Measurements from ENCODE around the gene HDAC4.

HDAC4 gene

GRCh38 chr2:239304533-239305221, 96.1 kb downstream of the HDAC4 start:
- DNase-seq = no peak

- DNase-seq = no peak
These were observed 96.9 kb downstream of the HDAC4 start for GRCh38 chr2:239303711-239304532.

DNA sequence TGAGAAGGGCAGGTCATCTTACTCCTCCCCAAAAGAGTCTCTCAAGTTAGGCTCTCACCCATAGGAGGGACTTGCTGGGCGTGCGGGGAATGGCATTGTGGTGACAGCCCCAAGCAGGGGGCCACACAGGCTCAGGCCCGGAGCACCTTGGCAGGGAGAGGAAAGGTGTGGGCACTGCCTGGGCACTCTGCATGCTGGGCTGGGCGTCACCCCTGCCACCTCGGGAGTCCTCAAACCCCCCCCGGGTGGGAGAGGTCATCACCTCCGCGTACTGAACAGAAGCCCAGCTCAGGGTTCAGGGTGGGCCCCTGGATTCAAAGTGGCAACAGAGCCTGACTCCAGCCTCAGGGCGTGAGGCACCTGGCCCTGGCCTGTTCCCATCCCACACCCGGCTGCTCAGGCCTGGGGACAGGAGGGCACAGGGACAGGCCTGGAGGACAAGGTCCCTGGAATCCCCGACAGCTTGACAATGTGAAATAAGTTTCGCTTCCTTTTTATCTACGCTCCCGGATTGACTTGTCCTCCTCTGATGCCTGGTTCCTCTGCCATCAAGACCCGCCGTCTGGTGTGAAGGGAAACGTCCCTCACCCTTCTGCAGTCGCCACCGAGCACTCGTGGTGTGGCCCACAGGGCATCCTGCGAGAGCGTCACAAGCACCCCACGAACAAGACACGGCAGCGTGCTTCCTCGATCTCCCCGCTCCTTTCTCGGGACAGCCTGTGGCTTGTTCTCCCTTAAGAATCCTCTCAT, 97.8 kb downstream of the HDAC4 start:
- DNase-seq = no peak

GRCh38 chr2:239302083-239302807, 98.6 kb downstream of the HDAC4 start:
- DNase-seq = no peak

DNA sequence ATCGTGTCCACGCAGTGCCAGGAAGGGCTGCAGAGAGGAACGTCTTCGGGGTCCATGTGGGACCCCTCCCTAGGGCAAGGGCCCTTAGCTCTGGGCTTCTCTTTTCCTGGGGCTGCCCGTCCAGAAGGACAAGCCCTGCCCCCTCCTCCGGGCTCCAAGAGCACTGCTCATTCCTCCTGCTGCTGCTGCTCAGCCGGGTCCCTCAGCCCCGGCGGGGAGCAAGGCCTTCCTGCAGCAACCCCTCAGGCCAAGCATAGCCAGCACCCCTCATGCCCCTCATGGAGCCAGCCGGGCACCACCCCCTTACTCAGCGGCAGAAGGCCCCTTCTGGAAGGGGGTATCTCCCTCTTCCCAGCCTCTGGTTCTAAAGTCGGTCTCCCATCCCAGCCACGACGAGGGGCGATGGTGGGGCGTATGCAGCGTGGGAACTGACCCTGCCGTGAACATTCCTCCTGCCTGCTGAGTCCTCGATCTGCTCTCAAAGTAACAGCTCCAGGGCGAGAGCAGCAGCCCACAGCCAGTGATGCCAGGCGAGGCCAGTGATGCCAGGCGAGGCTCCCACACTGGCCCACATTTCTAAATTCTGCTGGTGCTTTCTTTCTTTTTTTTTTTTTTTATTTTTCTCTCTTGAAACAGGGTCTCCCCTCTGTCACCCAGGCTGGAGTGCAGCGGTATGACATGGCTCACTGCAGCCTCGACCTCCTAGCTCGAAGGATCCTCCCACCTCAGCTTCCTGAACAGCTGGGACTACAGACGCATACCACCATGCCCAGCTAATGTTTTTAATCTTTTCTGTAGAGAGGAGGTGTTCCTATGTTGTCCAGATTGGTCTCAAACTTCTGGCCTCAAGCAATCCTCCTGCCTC, 99.7 kb downstream of the HDAC4 start:
- no peak for DNase-seq

- DNase-seq = no peak
These were observed 100.6 kb downstream of the HDAC4 start for GRCh38 chr2:239300242-239300641.

DNA sequence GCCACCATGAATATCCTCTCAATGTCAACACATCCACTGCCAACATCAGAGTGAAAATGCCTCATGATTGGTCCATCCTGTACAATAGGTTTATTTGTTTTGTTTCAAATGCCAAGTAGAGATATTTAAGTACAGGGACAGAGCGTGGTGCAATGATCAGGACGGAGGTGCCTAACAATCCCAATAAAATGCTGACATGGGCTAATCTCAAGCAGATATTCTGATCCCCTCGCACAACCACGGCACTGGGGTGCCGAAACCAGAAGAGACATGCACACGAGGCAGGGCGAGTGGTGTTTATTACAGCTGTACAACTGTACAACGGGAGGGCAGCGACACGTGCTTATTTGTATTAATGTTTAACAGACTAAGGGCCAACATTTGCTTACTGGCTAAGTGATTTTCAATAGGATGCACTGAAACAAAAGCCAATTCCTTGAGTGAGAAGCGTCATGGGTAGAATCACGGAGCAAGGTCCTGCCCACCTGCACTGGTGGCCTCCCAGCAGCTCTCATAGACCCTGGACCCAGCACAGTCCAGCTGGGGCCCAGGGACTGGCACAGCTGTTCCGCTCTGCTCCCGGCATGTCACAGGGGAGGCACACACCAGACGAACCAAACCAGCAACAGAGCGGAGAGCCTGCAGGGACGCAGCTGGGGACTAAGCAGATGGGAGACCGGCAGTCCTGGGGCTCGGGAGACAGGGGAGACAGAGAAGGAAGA, 101.4 kb downstream of the HDAC4 start:
- DNase-seq = no peak

- DNase-seq = no peak
These were observed 102.6 kb downstream of the HDAC4 start for GRCh38 chr2:239298116-239298804.

GRCh38 chr2:239297142-239298004, 103.4 kb downstream of the HDAC4 start:
- no peak for DNase-seq

GRCh38 chr2:239296020-239296932, 104.5 kb downstream of the HDAC4 start:
- DNase-seq = no peak

DNA sequence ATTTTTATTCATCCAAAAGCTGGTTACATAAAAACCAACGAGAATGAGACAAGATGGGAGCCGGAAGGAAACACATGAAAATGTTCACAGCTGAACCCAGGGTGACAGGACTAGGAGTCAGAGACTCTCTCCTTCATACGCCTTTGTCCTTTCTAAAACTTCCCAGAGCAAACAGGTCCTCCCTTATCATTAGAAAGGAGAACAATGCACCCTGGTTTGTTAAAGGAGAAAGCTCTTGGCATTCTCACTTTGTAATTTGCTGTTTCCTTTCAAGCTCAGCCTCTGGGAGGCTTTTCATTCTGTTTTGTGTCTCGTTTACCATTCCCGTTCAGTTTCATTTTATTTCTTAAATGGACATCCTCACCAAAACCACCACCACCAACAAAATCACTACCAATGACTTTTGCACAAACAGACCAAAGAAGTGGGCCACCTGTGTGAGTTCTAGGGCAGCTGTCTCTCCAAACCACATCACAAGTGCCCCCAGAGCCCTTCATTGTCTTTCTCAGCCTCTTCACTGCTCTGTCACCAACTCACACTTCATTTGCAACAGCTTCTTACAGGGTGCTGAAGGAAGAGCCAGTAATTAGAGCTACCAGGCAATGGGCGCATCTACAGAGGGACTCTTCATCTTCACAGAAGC, 105.3 kb downstream of the HDAC4 start:
- DNase-seq = no peak

DNA sequence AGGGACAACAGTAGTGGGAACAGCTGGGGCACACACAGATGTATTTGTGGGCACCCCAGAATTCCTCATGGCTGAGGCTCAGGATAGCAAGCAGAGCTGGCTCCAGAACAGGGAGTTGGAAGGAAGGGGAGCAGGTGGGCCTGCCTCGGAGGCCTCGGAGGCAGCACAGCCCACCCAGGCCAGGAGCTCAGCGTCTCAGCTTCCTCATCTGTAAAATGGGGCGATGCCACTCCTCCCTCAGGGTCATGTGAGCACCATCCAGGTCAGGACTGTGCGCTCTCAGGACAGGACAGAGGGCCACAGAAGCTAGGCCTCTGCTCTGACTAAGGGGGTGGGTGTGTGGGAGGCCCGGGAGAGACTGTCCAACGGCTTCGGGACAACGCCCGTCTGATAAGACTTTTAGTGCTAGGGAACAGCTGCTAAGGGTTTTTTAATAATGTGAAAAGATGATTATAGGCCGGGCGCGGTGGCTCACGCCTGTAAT, 106.2 kb downstream of the HDAC4 start:
- DNase-seq = no peak

DNA sequence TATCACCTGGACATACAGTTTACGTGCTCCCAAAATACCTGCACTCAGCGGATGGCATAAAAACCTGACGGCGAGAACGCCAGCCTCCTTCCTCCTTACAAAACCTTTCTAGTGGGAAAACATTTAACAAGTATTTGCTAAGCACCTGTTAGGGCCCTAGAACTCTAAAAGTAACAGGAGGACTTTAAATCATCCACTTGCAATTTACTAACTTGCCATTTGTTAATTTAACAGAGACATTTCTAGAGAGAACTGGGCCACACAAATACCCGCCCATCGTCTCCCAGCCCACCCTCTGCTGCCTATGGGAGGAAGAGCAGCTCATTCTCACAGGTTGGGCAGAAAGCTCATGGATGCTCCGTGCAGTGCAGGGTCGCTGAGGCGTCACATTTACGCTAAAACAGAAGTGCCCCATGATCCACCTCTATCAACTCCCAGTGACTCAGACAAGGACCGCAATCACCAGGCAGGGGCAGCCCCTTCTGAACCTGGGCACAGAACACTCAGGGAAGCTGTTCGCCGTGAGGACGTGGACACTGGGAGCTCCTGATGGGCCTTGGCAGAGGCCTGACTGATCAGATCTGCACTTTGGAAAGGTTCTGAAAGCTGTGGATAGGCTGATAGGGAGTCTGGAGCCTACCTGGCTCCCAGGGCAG, 106.9 kb downstream of the HDAC4 start:
- no peak for DNase-seq

- DNase-seq = no peak
These were observed 107.7 kb downstream of the HDAC4 start for GRCh38 chr2:239292959-239293774.

DNA sequence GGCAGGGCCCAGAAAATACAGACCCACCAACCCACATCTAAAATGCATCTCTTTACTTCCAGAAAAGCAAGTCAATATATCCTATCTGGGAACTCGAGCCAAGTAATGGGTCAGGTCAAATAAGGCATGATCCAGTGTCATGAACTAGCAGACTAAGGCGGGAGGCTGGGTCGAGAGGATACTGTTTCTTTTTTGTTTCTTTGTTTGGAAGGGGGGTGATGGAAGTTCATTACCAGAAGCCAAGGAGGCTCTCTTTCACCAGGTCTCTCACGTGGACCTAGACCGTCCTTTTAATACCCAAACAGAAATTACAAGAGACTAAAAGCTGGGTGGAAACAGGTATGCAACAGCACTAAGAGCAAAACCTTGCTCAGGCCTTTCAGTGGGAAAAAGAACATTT, 108.3 kb downstream of the HDAC4 start:
- DNase-seq = no peak
